ENCODE results near the gene QSER1.

DNA sequence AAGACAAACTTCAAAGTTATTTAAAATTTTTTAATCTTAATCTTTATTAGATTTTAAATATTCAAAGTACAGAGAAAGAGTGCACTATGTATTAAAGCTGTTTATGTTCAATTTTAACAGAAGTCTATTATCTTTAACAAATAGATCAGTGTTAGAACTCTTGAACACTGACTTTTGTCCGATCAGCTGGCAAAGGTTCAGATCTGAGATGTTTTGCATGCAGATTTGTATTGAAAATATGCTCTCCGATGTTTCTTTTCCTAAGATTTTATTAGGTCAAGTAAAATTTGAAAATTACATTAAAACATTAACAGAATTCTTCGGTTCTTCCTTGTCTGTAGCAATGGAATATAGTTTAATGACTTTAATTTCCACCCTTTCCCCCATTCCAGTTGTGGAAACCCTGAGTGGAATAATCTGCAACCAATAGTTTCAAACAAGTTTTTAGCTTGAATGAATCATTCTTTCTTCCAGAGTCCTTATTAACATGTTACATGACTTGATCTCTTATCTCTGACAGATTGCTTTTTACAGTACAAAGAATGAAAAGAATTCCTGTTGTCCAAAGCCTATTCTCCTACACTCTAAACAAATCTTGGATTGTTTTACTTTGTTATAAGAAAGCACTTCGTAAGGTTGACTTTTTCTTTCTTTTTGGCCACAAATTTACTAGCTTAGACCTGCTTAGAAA, 135.4 kb downstream of the QSER1 start:
- TF ChIP-seq GATA3 (IDR thresholded peaks at IDR 0.05; ENCODE audit: low read depth, low read length), result no peak
- TF ChIP-seq GATA2 (IDR thresholded peaks at IDR 0.05; ENCODE audit: low read depth, low read length), result no peak
